Stimulated activated CD4-positive, alpha-beta T cell treated with anti-CD3 and anti-CD28 coated beads, Interleukin-1b, Interleukin-23, amount 100 ng/mL, for 48 hours (primary cell): ENCODE measurements around the gene EIF6.

ENCODE experiments used
- DNase-seq: peaks from one replicate; pipeline ENCODE4 v3.0.0-alpha.2; 2020

Gene EIF6

GRCh38 chr20:35293303-35294292, 9.0 kb upstream of the EIF6 start:
- no peak for DNase-seq

GRCh38 chr20:35292504-35293285, 8.1 kb upstream of the EIF6 start:
- DNase-seq = no peak

- no peak for DNase-seq
Observed at GRCh38 chr20:35291654-35292503, 7.3 kb upstream of the EIF6 start, which contains the start of gene FAM83C. FAM83C (minus strand) TSS chr20:35292425; CDS start chr20:35292304, 121 bp downstream.

- DNase-seq = no peak
Observed at GRCh38 chr20:35290887-35291417, 6.4 kb upstream of the EIF6 start.

GRCh38 chr20:35290186-35290886, 5.8 kb upstream of the EIF6 start:
- no peak for DNase-seq

GRCh38 chr20:35288325-35289060, 3.9 kb upstream of the EIF6 start:
- DNase-seq = no peak

- no peak for DNase-seq
Observed at GRCh38 chr20:35287509-35288324, 3.1 kb upstream of the EIF6 start.

- no peak for DNase-seq
Observed at GRCh38 chr20:35286899-35287508, 2.4 kb upstream of the EIF6 start.

GRCh38 chr20:35286077-35286898, 1.7 kb upstream of the EIF6 start:
- no peak for DNase-seq

- DNase-seq = no peak
Observed at GRCh38 chr20:35285806-35286076, 1.2 kb upstream of the EIF6 start.

- DNase-seq = no peak
Observed at GRCh38 chr20:35284992-35285805, 627 bp upstream of the EIF6 start.

GRCh38 chr20:35283441-35284266, 918 bp downstream of the EIF6 start:
- DNase-seq = no peak

GRCh38 chr20:35281506-35282101, 3.0 kb downstream of the EIF6 start:
- DNase-seq = no peak

GRCh38 chr20:35280523-35280922, 4.0 kb downstream of the EIF6 start:
- no peak for DNase-seq

GRCh38 chr20:35279533-35280174, 4.9 kb downstream of the EIF6 start:
- DNase-seq = no peak

- no peak for DNase-seq
Observed at GRCh38 chr20:35279040-35279439, 5.5 kb downstream of the EIF6 start.
